ENCODE measurements around the gene SLC30A5. TPM values are rescaled to one million over a fixed set of nuclear protein-coding genes. Genes with fewer than 3 reads are reported as not detected.
"Not testable (repeated sequence)": the region's sequence is repeated elsewhere in the genome, so short reads cannot be mapped to it uniquely, and the experiment has no call there.

Gene SLC30A5
- total and polyA plus RNA-seq, 10 of the 15 experiments (the other 5 are each of a cell fraction or from before 2014, with no cell fraction given): 14.7 to 67.9 (median 38.4) TPM

- ChIA-PET CTCF (interaction anchor here (1.2 kb wide), 1 partner anchor 49 kb away, joined by 3 read pairs; no protein-coding TSS in a partner anchor), RAD21 (ENCODE audit: unreplicated experiment) (no interaction called here), POLR2A (no interaction called here), SMC1A (ENCODE audit: uncharacterized antibody, unreplicated experiment) (interaction anchor here (1.2 kb wide), 1 partner anchor 33 kb away, joined by 3 read pairs; no protein-coding TSS in a partner anchor)
- DNase-seq (ENCODE audit: low read depth, low spot score) (no peak), ATAC-seq (no peak), FAIRE-seq (no peak)
- WGBS (ENCODE audit: insufficient coverage, insufficient replicate concordance, low lambda C conversion rate, missing lambda C conversion rate): 81% methylated on average over 1 of the region's 1 CpG
- no peaks in the 10 kb centered on the region; the same call in 2 of the 3 replicates for H3K9me3 ChIP-seq (replicated peaks; ENCODE audit: control insufficient read depth, insufficient read depth, low read length)
- H3K79me2 ChIP-seq (ENCODE audit: control insufficient read depth, insufficient read depth, low read length): no peaks in the 10 kb centered on the region
- no TSS peak for BruUV-seq (replicated peaks)
- intact Hi-C loops (cut with micrococcal nuclease; ENCODE audit: unreplicated experiment): no loop called here
- H3K27ac ChIP-seq (ENCODE audit: control insufficient read depth, insufficient read depth): no peak overlapping the region
- in situ Hi-C loops (cut with MboI): no loop called here
- no peak overlapping the region for H3K4me2 ChIP-seq (ENCODE audit: control insufficient read depth, insufficient read depth)
- H4K20me1 ChIP-seq (ENCODE audit: control insufficient read depth, insufficient read depth): no peaks in the 10 kb centered on the region
- no peaks in the 10 kb centered on the region for H3K27me3 ChIP-seq (replicated peaks in 1 of 2; ENCODE audit: control insufficient read depth in 2 of 2, insufficient read depth in 2 of 2, low read length in 1 of 2)
- peaks cover 4% of the 10 kb centered on the region for H3K4me1 ChIP-seq (ENCODE audit: control insufficient read depth, insufficient read depth, low read length)
- TF ChIP-seq FOS (IDR thresholded peaks at IDR 0.05; ENCODE audit: borderline replicate concordance, extremely low read depth, insufficient read length): no peak
- TF ChIP-seq RAD21 (IDR thresholded peaks at IDR 0.05; ENCODE audit: insufficient read depth, low read depth, low read length): no peak
- TF ChIP-seq ZNF384 (IDR thresholded peaks at IDR 0.05; ENCODE audit: borderline replicate concordance, low read depth, low read length): no peak
- no peak for TF ChIP-seq CEBPZ (IDR thresholded peaks at IDR 0.05; ENCODE audit: low read depth, low read length)
- no peak for TF ChIP-seq STAT1 (conservative IDR thresholded peaks at IDR 0.05)
- TF ChIP-seq MLLT1 (IDR thresholded peaks at IDR 0.05): no peak
- no peak for TF ChIP-seq ATF2 (IDR thresholded peaks at IDR 0.05; ENCODE audit: low read length)
- TF ChIP-seq KDM1A (IDR thresholded peaks at IDR 0.05; ENCODE audit: borderline replicate concordance): no peak
- no peak for TF ChIP-seq RB1 (IDR thresholded peaks at IDR 0.05; ENCODE audit: borderline replicate concordance)
- no peak for TF ChIP-seq CBX3 (IDR thresholded peaks at IDR 0.05; ENCODE audit: borderline replicate concordance, low read depth)
- TF ChIP-seq BRCA1 (IDR thresholded peaks at IDR 0.05; ENCODE audit: low read depth, low read length): no peak
- H3K4me3 ChIP-seq: no peak overlapping the region
- H2AFZ ChIP-seq (ENCODE audit: control insufficient read depth, low read depth, low read length): no peak overlapping the region
- H3K9ac ChIP-seq (ENCODE audit: control insufficient read depth, insufficient read depth, low read length): no peak overlapping the region
- H3K36me3 ChIP-seq (ENCODE audit: control insufficient read depth in 2 of 2, insufficient read depth in 2 of 2, low read length in 1 of 2): no peaks in the 10 kb centered on the region
These were observed 47.0 kb downstream of the SLC30A5 start for GRCh38 chr5:69140827-69141226.

- H3K4me3 ChIP-seq; H3K79me2 ChIP-seq (ENCODE audit: control insufficient read depth, insufficient read depth, low read length); H3K27me3 ChIP-seq (replicated peaks in 1 of 2; ENCODE audit: control insufficient read depth in 2 of 2, insufficient read depth in 2 of 2, low read length in 1 of 2); H3K27ac ChIP-seq (ENCODE audit: control insufficient read depth, insufficient read depth); ATAC-seq; H3K36me3 ChIP-seq (ENCODE audit: control insufficient read depth in 2 of 2, insufficient read depth in 2 of 2, low read length in 1 of 2); H3K9me3 ChIP-seq (replicated peaks; ENCODE audit: control insufficient read depth, insufficient read depth, low read length); in situ Hi-C loops (cut with MboI); intact Hi-C loops (cut with micrococcal nuclease; ENCODE audit: unreplicated experiment); H3K4me2 ChIP-seq (ENCODE audit: control insufficient read depth, insufficient read depth); DNase-seq (ENCODE audit: low read depth, low spot score); FAIRE-seq; RAD21 ChIA-PET (ENCODE audit: unreplicated experiment); H2AFZ ChIP-seq (ENCODE audit: control insufficient read depth, low read depth, low read length); POLR2A ChIA-PET; CTCF ChIA-PET; H3K9ac ChIP-seq (ENCODE audit: control insufficient read depth, insufficient read depth, low read length); H4K20me1 ChIP-seq (ENCODE audit: control insufficient read depth, insufficient read depth); H3K4me1 ChIP-seq (ENCODE audit: control insufficient read depth, insufficient read depth, low read length); BruUV-seq (replicated peaks): not testable (repeated sequence)
- WGBS (ENCODE audit: insufficient coverage, insufficient replicate concordance, low lambda C conversion rate, missing lambda C conversion rate): 85% methylated on average over 7 of the region's 7 CpGs
- SMC1A ChIA-PET (ENCODE audit: uncharacterized antibody, unreplicated experiment): interaction anchor here (1.4 kb wide), 1 partner anchor 16 kb away, joined by 4 read pairs; no protein-coding TSS in a partner anchor
These were observed 54.8 kb downstream of the SLC30A5 start for GRCh38 chr5:69148576-69148975.

Data from GM12878 (cell line).